GM19468 (cell line): Measurements from ENCODE around the gene ADAM22.

Experiments used
- ATAC-seq: cut with Tn5 transposase; IDR thresholded peaks from one replicate; pipeline ENCODE4 v1.9.1; 2021; ENCODE audit warnings: mild to moderate bottlenecking, moderate library complexity, moderate number of reproducible peaks; ENCODE audit not compliant: unreplicated experiment; ENCODE audit errors: extremely low read depth

The ADAM22 gene

DNA sequence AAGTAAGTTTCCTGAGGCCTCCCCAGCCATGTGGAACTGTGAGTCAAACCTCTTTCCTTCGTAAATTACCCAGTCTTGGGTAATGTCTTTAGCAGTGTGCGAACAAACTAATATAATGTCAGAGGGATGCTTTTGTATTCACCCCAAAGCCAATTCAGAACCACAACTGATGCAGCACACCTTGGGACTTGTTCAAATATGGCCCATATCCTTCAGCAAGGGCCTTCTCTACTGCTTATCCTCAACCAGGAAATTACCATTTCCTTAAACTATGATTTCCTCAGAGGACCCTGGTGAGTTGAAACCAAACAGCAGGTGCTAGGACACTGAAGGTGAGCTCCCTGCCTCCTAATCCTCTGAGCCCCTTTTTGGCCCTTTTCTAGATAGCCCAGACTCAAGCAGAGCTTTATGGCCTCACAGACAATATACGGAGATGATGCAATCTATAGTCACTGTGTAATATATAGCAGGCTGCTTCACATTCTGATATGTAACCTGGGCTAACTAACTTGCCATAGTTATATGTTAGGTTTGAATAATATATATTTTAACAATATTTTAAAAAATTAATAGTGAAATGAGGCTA is 270.6 kb downstream of the ADAM22 start:
- no peak for ATAC-seq

DNA sequence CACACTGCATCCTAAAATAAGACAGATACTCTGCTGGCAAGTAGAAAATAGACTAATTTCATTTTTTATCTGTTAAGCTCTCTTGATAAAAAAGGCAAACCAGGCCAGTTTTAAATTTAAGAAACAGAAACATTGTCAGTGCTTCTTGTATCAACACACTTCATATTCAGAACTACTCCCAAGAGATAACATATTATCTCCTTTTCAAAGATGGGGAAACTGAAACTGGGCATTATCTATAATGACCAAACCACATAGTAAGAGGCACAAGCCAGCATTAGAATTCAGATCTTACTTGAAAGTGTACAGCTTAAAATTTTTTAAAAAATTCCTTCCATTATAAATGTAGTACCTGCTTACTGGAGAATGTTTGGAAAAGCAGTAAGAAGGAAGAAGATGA is 271.1 kb downstream of the ADAM22 start:
- no peak for ATAC-seq

GRCh38 chr7:88206254-88206653 is 272.2 kb downstream of the ADAM22 start:
- no peak for ATAC-seq

- ATAC-seq, result no peak
Measured at GRCh38 chr7:88208521-88208920, 274.5 kb downstream of the ADAM22 start.

DNA sequence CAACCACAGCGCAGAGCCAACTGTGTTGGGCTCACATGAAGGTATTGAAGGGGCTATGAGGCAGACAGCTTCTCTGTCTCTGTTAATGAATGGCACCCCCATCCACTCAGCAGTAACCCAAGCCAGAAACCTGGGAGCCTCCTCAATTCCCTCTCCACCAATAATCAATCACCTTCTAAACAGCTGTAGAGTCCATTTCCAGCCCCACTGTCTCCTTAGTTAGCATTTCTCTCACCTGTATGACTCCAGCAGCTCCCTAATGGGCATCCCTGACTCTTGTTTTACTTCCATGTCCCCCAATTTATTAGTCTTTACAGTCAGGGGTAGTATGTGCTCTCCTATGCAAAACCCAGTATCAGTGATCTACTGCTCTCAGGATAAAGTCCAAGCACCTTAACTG is 278.9 kb downstream of the ADAM22 start:
- ATAC-seq, result no peak

DNA sequence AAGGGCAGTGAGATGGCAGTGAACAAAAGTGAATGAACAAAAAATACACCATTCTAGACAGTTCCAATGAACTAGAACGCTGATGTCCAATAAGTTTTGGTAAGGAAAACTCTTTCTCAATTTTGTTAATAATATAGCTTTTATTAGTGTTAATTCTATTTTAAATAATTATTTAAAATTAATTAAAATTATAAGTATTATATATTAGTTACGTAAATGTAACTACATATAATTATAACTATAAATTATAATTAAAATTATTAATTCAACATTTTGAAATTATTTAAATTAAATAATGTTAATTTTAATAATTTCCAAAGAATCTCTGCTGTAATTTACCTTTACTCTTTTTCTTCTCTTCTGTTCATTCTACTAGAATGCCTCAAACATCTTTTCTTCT is 280.4 kb downstream of the ADAM22 start:
- no peak for ATAC-seq

DNA sequence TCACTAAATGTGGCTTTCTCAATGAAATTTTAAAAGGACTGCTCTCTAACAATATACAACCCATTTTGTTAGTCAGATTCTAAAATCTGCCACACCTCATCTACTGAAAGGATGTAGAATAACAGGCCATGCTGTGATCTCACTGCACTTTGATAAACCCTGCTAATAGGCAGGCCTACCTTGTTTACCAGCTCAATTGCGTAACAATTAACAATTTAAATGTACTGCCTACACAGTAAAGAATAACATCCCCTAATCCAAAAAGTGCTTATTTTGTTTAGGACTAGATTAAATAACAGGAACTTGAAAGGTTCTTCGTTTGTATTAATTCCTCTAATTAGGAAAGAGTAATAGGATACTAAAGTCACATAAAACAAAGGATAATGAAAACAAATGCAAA is 281.2 kb downstream of the ADAM22 start:
- no peak for ATAC-seq

DNA sequence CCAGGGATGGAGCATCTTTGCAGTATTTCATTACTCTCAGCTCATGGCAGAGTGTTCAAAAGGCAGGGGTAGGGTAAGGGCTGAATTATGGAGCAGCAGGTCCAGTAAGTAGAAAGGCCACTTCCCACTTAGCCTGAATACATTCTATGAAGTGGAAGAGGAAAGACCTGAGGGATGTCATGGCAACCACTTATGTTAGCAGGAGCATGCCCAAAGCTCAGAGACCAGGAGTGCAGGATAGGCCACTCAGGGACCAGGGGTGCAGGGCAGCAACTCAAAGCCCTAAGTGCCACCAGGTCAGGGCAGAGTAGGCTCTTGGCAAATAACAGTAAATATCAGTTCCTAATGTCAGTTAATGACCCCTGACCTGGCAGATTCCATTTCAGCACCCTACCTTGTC is 282.2 kb downstream of the ADAM22 start:
- ATAC-seq, result no peak

- peak; percentile 74 for ATAC-seq
Measured at GRCh38 chr7:88217675-88218428, 283.8 kb downstream of the ADAM22 start.

DNA sequence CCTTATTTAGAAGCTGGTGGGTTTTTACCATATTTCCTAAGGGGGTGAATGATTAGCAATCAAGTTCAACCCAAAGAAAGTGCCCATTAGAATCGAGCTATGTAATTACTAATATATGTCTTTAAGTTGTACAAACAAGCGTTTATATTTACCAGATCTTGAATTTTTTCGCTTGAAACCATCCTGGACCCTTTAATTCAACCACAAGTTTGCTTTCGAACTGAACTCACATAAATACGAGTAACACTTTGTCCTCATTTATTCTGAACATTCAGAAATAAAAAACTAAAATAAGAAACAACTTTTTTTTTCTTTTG is 284.3 kb downstream of the ADAM22 start:
- no peak for ATAC-seq

DNA sequence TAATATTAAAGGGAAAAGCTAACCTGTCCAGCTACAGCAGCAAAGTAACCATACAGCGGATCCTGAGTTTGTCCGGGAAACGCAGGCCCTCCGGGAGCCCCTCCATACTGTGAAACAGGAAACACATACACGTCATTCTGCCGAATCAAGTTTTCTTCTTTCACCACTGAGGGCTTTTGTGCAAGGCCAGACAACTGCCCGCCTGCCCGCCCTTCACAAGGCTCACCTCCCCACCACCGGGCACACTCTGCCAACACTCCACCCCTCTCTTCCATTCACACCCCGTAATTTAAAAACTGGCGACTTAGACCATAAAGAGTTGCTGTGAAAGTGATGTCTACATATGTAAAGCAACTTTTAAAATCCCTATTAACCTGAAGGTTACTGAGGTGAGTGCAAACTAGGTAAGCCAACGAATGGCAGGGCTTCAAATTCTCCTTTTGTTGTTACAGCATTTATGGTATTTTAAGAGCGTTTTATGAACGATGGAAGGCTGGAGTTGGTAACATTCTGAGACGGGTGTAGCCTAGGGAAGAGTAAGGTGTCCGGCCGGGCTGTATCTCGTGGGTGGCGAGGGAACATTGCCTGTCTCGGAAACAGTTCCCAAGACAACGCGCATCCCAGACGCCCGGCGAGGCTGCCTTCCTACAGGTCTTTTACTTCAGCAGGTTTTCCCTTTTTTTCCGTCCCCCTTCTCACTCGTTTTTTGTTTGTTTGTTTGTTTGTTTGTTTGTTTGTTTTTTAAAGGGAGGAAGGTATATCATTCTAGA is 285.0 kb downstream of the ADAM22 start:
- ATAC-seq, result no peak

GRCh38 chr7:88219781-88220747 is 286.0 kb downstream of the ADAM22 start, which contains the start of gene SRI:
Gene SRI (minus strand): TSS chr7:88220038. CDS start chr7:88220026, 12 bp downstream.
- ATAC-seq, result peak; percentile 44

DNA sequence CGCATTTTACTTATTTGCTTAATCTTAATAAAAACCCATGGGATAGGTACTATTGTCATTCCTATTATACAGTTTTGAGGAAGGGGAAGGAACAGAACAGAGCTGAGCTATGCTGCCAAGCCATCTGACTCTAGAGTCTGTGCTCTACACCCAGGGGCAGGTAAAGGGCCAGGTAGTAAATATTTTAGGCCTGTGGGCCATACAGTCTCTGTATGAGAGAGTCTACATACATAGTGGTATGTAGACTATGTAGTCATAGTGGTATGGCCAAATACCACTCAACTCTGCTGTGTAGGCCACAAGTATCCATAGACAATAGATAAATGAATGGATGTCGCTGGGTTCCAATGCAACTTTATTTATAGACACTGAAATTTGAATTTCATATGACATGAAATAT is 289.2 kb downstream of the ADAM22 start:
- no peak for ATAC-seq

DNA sequence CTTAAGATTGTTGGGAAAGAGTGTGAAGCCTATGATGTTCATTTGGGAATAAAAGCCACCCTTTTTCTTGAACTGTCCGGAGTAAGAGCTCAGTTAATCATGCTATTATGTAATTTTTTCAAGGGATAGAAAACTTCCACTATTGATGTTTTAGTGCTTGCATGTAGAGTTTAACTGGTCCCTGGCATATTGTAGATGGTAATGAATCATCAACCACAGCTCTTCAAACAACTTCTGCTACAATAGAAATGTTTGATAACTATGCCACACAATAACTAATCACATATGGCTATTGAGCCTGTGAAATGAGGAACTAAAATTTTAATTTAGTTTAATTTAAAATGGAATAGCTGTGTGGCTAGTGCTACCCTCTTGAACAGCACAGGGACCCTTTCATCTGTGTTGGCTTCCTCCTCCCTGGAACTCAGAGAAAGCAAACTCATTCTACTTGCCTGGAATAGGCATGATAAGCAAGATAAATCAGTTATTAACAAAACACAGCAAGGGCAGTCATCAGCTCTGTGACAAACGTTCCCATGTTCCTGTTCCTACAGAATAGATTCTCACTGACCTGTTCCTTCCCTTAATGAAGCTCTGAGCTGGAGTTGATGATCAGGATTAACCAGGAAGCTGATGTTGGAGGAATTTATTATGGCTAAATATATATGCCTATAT is 290.7 kb downstream of the ADAM22 start:
- no peak for ATAC-seq

- ATAC-seq, result no peak
Measured at GRCh38 chr7:88226201-88226600, 292.1 kb downstream of the ADAM22 start.

DNA sequence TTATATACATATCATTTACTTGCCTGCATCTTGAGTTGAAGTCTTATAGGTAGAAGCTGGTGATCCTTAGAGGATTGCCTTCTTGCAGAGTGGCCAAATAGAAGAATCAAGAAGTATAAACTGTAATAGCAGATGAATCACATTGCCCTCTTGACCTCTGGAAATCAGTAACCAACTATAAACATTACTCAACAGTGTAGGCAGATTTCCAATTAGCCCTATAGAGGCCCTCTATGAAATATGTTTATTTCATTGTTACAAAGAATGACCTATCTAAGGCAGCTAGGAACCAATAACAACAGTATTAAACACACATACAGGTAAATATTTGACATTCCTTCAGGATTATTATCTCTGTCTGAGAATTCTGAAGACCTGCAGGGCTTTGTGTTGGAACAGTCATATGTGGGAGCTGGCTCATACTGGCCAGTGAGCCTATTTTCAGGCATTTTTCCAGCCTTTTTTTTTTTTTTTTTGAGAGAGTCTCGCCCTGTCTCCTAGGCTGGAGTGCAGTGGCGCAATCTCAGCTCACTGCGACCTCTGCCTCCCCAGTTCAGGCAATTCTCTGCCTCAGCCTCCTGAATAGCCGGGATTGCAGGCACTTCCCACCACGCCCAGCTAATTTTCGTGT is 292.9 kb downstream of the ADAM22 start:
- no peak for ATAC-seq

- no peak for ATAC-seq
Measured at GRCh38 chr7:88229302-88229995, 295.4 kb downstream of the ADAM22 start.

DNA sequence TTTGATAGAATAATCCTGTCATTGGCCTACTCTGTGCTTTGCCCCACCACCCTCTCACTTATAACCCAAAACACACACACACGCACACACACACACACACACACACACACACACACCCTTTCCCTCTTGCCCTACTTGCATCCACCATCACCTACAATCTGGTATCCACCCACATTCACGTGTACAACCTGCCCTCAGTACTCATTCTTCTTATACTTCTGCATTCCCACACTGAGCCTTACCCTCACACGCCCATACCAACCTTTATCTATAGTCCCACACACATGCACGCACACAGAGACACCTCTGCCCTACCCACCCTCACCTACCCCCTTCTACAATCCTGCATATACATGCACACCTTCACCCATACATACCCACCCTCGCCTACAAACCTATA is 296.6 kb downstream of the ADAM22 start:
- ATAC-seq, result no peak

- no peak for ATAC-seq
Measured at GRCh38 chr7:88233828-88234227, 299.8 kb downstream of the ADAM22 start.
